AG09309 (cell line): Measurements from ENCODE around the gene DYNLL2.

Experiments
- DNase-seq: peaks from one replicate; pipeline ENCODE4 v3.0.0-alpha.2; 2010; ENCODE audit warnings: low read depth
- H3K4me3 ChIP-seq: 2 replicates; pipeline ENCODE4 v1.5.1; 2011; ENCODE audit warnings: mild to moderate bottlenecking, low read depth, low read length, moderate library complexity; ENCODE audit not compliant: control insufficient read depth
- TF ChIP-seq, protein P1 (sequence below): IDR thresholded peaks from 2 replicates; pipeline ENCODE4 v1.5.1; 2011; ENCODE audit warnings: mild to moderate bottlenecking, low read depth, low read length, inconsistent platforms; ENCODE audit not compliant: insufficient read depth, control insufficient read depth; ENCODE audit errors: missing control alignments

The DYNLL2 gene

DNA sequence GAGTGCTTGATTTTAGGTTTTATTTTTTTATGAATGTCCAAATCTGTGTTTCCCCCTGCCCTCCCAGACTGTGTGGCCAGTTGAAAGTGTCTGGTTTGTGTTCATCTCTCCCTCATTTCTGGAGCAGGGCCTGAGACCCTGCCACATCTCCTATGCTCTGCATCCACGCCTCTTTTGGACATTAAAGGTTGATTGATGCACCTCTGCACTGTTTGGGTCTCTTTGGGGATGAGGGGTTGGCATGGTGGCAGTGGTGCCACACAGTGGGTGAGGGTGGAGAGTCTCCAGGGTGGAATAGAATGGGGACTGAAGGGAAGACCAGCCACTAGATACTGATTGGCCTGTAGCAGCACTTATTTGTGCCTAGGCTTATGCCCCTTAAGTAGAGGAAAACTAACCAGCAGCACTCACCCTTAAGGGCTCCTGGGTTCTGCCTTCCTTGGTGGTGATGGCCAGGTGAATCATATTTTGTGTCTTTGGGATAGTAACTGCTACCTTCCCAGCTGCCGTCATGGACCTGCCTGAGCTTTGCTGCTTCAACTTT is 7.9 kb downstream of the DYNLL2 start:
- DNase-seq, result no peak
- H3K4me3 ChIP-seq, result no peak overlapping the region
- TF ChIP-seq, protein P1, sequence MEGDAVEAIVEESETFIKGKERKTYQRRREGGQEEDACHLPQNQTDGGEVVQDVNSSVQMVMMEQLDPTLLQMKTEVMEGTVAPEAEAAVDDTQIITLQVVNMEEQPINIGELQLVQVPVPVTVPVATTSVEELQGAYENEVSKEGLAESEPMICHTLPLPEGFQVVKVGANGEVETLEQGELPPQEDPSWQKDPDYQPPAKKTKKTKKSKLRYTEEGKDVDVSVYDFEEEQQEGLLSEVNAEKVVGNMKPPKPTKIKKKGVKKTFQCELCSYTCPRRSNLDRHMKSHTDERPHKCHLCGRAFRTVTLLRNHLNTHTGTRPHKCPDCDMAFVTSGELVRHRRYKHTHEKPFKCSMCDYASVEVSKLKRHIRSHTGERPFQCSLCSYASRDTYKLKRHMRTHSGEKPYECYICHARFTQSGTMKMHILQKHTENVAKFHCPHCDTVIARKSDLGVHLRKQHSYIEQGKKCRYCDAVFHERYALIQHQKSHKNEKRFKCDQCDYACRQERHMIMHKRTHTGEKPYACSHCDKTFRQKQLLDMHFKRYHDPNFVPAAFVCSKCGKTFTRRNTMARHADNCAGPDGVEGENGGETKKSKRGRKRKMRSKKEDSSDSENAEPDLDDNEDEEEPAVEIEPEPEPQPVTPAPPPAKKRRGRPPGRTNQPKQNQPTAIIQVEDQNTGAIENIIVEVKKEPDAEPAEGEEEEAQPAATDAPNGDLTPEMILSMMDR, result no peak

DNA sequence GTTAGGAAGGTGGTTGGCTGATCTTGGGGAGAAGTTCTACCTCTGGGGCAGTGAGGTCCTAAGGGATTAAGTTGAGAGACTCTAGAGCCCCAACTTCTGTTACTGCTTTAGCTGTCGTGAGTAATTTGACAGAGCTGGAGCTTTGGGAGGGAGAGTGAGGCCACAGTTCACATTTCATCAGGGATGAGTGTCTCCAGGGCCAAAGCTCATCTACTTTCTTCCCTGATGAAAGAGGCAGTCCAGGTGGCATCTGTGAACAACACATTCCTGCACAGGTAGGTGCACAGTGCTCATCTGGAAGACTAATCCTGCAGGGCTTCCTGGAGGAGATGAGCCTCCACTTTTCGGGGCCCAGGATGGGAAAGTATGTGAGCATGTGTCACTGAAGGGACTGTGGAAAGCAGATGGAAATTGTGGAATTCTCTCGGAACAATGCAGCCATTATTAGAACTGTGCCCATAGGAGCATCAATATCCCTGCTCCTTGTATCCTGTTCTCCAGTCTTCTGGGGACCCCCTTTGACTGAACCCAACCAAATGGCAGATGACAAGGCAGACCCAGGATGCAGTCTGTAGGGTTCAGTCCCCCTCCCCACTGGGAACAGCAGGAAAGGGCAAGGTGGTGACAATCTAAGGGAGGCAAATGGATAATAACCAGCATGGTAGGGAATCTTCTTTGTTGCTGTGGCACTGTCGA is 9.0 kb downstream of the DYNLL2 start:
- no peak for DNase-seq
- no peak overlapping the region for H3K4me3 ChIP-seq
- TF ChIP-seq, protein P1, result no peak

DNA sequence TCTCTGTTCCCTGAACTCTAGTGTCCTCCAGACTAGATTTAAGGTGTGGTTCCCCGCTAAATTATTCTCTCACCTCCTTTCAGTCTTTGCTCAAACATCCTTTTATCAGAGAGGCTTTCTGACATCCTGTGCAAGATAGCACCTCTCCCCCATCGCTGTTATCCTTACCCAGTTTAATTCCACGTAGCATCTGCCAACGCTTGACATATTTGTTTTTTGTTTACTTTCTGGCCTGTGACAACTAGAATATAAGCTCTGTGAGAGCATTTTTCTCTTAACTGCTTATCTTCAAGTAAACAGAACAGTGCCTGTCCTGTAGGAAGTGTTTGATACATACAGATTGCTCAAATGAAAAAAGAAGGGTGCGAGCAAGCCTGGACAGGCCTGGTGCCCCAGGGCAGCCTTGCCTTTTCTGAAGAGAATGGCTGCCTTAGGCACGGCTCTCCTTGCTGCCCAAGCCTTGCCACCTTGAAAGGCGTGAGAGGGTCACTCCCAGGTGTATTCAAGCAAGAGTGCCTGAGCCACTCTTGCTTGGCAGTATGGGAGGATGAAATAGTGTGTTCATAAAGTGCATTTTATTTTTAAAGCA is 9.7 kb downstream of the DYNLL2 start:
- H3K4me3 ChIP-seq, result no peak overlapping the region
- DNase-seq, result no peak
- TF ChIP-seq, protein P1, result no peak

DNA sequence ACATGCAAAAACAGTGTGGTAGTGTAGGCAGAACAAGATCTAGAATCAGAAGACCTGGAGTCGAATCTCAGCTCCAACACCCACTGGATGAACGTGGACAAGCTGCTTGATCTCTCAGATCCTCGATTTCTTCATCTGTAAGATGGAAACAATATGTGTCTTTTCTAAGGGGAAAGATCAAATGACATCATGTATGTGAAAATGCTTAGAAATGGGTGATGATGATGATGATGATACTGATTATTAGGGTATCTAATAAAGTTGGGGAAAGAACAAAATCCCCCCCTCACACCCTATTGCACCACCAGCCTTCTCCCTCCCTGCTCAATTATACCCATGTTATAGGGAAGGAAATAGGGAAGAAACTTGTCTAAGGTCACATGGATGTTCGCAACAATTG is 10.9 kb downstream of the DYNLL2 start:
- no peak for DNase-seq
- H3K4me3 ChIP-seq, result no peak overlapping the region
- TF ChIP-seq, protein P1, result no peak

DNA sequence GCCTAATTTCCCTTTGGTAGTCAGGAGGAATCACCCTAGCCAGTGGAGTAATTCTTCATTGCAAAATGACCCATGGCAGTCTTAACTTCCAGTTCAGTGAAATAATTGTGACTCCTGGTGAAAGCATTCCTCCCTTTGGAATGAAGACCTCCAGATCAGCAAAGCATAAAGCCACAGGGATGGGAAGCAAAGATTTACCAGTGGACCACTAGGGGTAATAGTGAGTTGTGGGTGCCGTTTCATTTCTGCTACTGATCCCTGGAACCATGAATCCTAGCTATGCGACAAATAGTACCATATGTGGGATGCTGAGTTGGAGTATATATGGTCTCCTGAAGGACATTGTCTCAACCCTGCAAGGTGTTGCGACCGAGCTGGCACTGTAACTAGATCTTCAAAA is 13.7 kb downstream of the DYNLL2 start:
- TF ChIP-seq, protein P1, result no peak
- no peak for DNase-seq
- H3K4me3 ChIP-seq, result no peak overlapping the region

DNA sequence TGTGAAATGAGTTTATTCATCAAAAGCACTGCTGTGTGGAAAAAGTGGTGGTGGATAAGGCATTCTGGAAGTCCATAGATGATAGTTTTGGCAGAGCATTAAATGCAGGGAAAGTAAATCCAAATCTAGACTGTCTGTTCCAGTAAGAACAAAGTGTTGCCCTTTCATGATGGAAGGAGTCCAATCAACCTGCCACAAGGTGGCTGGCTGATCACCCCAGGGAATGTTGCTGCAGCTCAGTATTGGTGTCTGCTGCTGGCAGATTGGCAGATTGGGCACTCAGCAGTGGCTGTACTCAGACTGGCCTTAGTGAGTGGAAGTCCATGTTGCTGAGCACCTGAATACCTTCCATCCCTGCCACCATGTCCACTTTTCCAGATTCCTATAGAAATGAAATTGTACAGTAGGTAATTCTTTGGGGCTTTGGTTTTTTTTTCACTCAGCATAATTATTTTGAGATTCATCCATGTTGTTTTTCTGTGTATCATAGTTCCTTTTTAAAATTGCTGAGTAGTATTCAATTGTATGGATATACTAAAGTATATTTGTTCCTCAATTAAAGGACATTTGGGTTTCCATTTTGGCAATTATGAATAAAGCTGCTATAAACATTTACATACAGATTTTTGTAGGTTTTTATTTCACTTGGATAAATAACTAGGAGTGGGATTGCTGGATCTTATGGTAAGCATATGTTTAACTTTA is 14.3 kb downstream of the DYNLL2 start:
- no peak overlapping the region for H3K4me3 ChIP-seq
- TF ChIP-seq, protein P1, result no peak
- no peak for DNase-seq
